Progenitor cell of endocrine pancreas (in vitro differentiated cells): ENCODE measurements around the gene GCNT4. TPM values are rescaled to one million over a fixed set of nuclear protein-coding genes. Genes with fewer than 3 reads are reported as not detected.
A peak's percentile ranks its signal among the peaks of the same experiment; 100 is the strongest.

Source experiments
- DNase-seq: peaks from one replicate; pipeline ENCODE4 v3.0.0; 2021; ENCODE audit warnings: low spot score; ENCODE audit not compliant: unreplicated experiment
- H3K27ac Mint-ChIP-seq: 2 replicates; pipeline ENCODE4 v1.8.0; 2021; ENCODE audit warnings: mild to moderate bottlenecking, moderate library complexity, mixed read lengths
- H3K27me3 Mint-ChIP-seq: 2 replicates; pipeline ENCODE4 v1.8.0; 2021; ENCODE audit warnings: mixed read lengths
- H3K36me3 Mint-ChIP-seq: 2 replicates; pipeline ENCODE4 v1.8.0; 2022; ENCODE audit warnings: mixed read lengths; ENCODE audit not compliant: insufficient read depth
- H3K4me1 Mint-ChIP-seq: 2 replicates; pipeline ENCODE4 v1.8.0; 2021; ENCODE audit warnings: low read depth, mixed read lengths
- H3K4me3 Mint-ChIP-seq: 2 replicates; pipeline ENCODE4 v1.8.0; 2021; ENCODE audit warnings: low read depth, mild to moderate bottlenecking, moderate library complexity, mixed read lengths
- H3K9me3 Mint-ChIP-seq: 2 replicates; pipeline ENCODE4 v1.8.0; 2021; ENCODE audit warnings: low read depth, mixed read lengths
- CTCF ChIP-seq: fragments of 200-600 bp; sonication (generic); IDR thresholded peaks from one replicate; pipeline ENCODE4 v1.5.0; 2021; ENCODE audit warnings: antibody characterized with exemption, mild to moderate bottlenecking; ENCODE audit not compliant: unreplicated experiment
- total RNA-seq: library from RNA; stranded (reverse); gene quantifications from 2 replicates; pipeline ENCODE4 v1.2.1, GENCODE V29; 2021

Gene GCNT4
- total RNA-seq, 1 donor from 2014 or later: 2.5 TPM

- no peak for TF ChIP-seq CTCF
- H3K36me3 Mint-ChIP-seq: no peaks in the 10 kb centered on the region
- H3K27me3 Mint-ChIP-seq: peaks cover 48% of the 10 kb centered on the region
- peak overlapping the region; percentile 44 for H3K4me3 Mint-ChIP-seq
- no peak overlapping the region for H3K27ac Mint-ChIP-seq
- H3K4me1 Mint-ChIP-seq: peaks cover 22% of the 10 kb centered on the region
- DNase-seq: no peak
- no peaks in the 10 kb centered on the region for H3K9me3 Mint-ChIP-seq
These were observed 3.4 kb upstream of the GCNT4 start for GRCh38 chr5:75055727-75056144.

GRCh38 chr5:75054134-75054930 lies 2.0 kb upstream of the GCNT4 start:
- no peaks in the 10 kb centered on the region for H3K9me3 Mint-ChIP-seq
- H3K27me3 Mint-ChIP-seq: peaks cover 55% of the 10 kb centered on the region
- no peak for TF ChIP-seq CTCF
- H3K4me3 Mint-ChIP-seq: peak overlapping the region; percentile 84
- no peak for DNase-seq
- peaks cover 20% of the 10 kb centered on the region for H3K4me1 Mint-ChIP-seq
- H3K36me3 Mint-ChIP-seq: no peaks in the 10 kb centered on the region
- H3K27ac Mint-ChIP-seq: peak overlapping the region; percentile 92

GRCh38 chr5:75053304-75054133 lies 1.2 kb upstream of the GCNT4 start:
- TF ChIP-seq CTCF: no peak
- H3K9me3 Mint-ChIP-seq: no peaks in the 10 kb centered on the region
- DNase-seq: peak; percentile 54
- peaks cover 55% of the 10 kb centered on the region for H3K27me3 Mint-ChIP-seq
- H3K36me3 Mint-ChIP-seq: no peaks in the 10 kb centered on the region
- peaks cover 20% of the 10 kb centered on the region for H3K4me1 Mint-ChIP-seq
- H3K4me3 Mint-ChIP-seq: peak overlapping the region; percentile 84
- peak overlapping the region; percentile 92 for H3K27ac Mint-ChIP-seq

GRCh38 chr5:75053054-75053303 lies 621 bp upstream of the GCNT4 start:
- Mint-ChIP-seq H3K9me3 (no peaks in the 10 kb centered on the region), H3K4me1 (peaks cover 20% of the 10 kb centered on the region), H3K4me3 (peak overlapping the region; percentile 70), H3K36me3 (no peaks in the 10 kb centered on the region), H3K27ac (no peak overlapping the region), H3K27me3 (peaks cover 55% of the 10 kb centered on the region)
- no peak for DNase-seq
- TF ChIP-seq CTCF: no peak

GRCh38 chr5:75051217-75051751 lies 1.1 kb downstream of the GCNT4 start:
- no peak for TF ChIP-seq CTCF
- Mint-ChIP-seq H3K27me3 (peaks cover 41% of the 10 kb centered on the region), H3K36me3 (no peaks in the 10 kb centered on the region), H3K9me3 (no peaks in the 10 kb centered on the region), H3K4me1 (peaks cover 26% of the 10 kb centered on the region), H3K4me3 (peak overlapping the region; percentile 82), H3K27ac (peak overlapping the region; percentile 36)
- DNase-seq: no peak
